Uterus (tissue), 4 donors: Measurements from ENCODE around the gene DTX4. TPM values are rescaled to one million over a fixed set of nuclear protein-coding genes. Genes with fewer than 3 reads are reported as not detected.

Experiments
- DNase-seq, 2 donors: peaks; one replicate each; pipeline ENCODE4 v3.0.0-alpha.2; 2019 to 2020
- H3K27ac ChIP-seq, 2 donors: fragments of 200-600 bp; sonication (generic); 1 replicate in 1 of 2; 2 replicates in 1 of 2; pipeline ENCODE4 v1.5.1; 2016 to 2018
- H3K27me3 ChIP-seq, 2 donors: fragments of 200-600 bp; sonication (generic); one replicate each; pipeline ENCODE4 v1.5.1; 2018 to 2019; ENCODE audit warnings: control low read depth in 1 of 2
- H3K36me3 ChIP-seq, 2 donors: fragments of 200-600 bp; sonication (generic); one replicate each; pipeline ENCODE4 v1.5.1; 2019; ENCODE audit warnings: control low read depth in 1 of 2
- H3K4me1 ChIP-seq, 2 donors: fragments of 200-600 bp; sonication (generic); one replicate each; pipeline ENCODE4 v1.5.1; 2018 to 2019; ENCODE audit warnings: control low read depth in 1 of 2
- H3K4me3 ChIP-seq, 2 donors: fragments of 200-600 bp; sonication (generic); 1 replicate in 1 of 2; 2 replicates in 1 of 2; pipeline ENCODE4 v1.5.1; 2018 to 2019; ENCODE audit warnings: mild to moderate bottlenecking in 1 of 2
- H3K9me3 ChIP-seq, 2 donors: fragments of 200-600 bp; sonication (generic); one replicate each; pipeline ENCODE4 v1.5.1; 2019; ENCODE audit warnings: control low read depth in 1 of 2
- POLR2A ChIP-seq, 2 donors: fragments of 450-650 bp; IDR thresholded peaks; one replicate each; pipeline ENCODE4 v1.6.1; 2016; ENCODE audit warnings: antibody characterized with exemption in 2 of 2, mild to moderate bottlenecking in 1 of 2, moderate library complexity in 1 of 2
- intact Hi-C: fragments of 100-400 bp; cut with DNase I; formaldehyde crosslinking; loops from one replicate; pipeline ENCODE4 v1.15.1; 2023; ENCODE audit warnings: low total_unique reads
- total RNA-seq, 4 donors: library from RNA; depleted of rRNA in 3 of 4; stranded (reverse); fragments of >200 nt in 3 of 4; gene quantifications; one replicate each; pipeline versions ENCODE4 v1.1.0 to v1.2.4, GENCODE V29; 2014 to 2023
- TF ChIP-seq, protein P1 (sequence below), 4 experiments: fragments of 200-600 bp in 2 of 4; fragments of 450-650 bp in 2 of 4; sonication (generic) in 2 of 4; IDR thresholded peaks; one replicate each; pipeline ENCODE4 v1.5.1; 2016 to 2019; ENCODE audit warnings: antibody characterized with exemption in 4 of 4, mild to moderate bottlenecking in 2 of 4, moderate library complexity in 1 of 4
- donor health status: DM: yes; HTN: yes; CAD: no.

DTX4 gene
- total RNA-seq, 4 donors from 2014 or later: 3.2 to 17.8 (median 9.2) TPM

DNA sequence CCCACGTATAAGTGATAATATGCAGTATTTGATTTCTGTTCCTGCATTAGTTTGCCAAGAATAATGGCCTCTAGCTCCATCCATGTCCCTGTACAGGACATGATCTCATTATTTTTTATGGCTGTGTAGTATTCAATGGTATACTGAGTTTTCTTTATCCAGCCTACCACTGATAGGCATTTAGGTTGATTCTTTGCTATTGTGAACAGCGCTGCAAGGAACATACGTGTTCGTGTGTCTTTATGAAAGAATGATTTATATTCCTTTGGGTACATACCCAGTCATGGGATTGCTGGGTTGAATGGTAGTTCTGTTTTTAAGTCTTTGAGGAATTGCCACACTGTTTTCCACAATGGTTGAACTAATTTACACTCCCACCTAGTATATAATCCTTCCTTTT lies 30.7 kb upstream of the DTX4 start:
- intact Hi-C loops: loop anchor here (10.0 kb wide), 1 partner anchor 566 kb away; the partner anchor contains the start of genes LPXN and ZFP91
- TF ChIP-seq, protein P1, sequence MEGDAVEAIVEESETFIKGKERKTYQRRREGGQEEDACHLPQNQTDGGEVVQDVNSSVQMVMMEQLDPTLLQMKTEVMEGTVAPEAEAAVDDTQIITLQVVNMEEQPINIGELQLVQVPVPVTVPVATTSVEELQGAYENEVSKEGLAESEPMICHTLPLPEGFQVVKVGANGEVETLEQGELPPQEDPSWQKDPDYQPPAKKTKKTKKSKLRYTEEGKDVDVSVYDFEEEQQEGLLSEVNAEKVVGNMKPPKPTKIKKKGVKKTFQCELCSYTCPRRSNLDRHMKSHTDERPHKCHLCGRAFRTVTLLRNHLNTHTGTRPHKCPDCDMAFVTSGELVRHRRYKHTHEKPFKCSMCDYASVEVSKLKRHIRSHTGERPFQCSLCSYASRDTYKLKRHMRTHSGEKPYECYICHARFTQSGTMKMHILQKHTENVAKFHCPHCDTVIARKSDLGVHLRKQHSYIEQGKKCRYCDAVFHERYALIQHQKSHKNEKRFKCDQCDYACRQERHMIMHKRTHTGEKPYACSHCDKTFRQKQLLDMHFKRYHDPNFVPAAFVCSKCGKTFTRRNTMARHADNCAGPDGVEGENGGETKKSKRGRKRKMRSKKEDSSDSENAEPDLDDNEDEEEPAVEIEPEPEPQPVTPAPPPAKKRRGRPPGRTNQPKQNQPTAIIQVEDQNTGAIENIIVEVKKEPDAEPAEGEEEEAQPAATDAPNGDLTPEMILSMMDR (IDR thresholded peaks at IDR 0.05): no peak
- no peak for TF ChIP-seq POLR2A (IDR thresholded peaks at IDR 0.05)
- Histone ChIP-seq H3K9me3 (no peaks in the 10 kb centered on the region), H3K4me3 (no peak overlapping the region), H3K27me3 (no peaks in the 10 kb centered on the region), H3K36me3 (no peaks in the 10 kb centered on the region), H3K4me1 (no peaks in the 10 kb centered on the region), H3K27ac (no peak overlapping the region)
- DNase-seq: no peak

DNA sequence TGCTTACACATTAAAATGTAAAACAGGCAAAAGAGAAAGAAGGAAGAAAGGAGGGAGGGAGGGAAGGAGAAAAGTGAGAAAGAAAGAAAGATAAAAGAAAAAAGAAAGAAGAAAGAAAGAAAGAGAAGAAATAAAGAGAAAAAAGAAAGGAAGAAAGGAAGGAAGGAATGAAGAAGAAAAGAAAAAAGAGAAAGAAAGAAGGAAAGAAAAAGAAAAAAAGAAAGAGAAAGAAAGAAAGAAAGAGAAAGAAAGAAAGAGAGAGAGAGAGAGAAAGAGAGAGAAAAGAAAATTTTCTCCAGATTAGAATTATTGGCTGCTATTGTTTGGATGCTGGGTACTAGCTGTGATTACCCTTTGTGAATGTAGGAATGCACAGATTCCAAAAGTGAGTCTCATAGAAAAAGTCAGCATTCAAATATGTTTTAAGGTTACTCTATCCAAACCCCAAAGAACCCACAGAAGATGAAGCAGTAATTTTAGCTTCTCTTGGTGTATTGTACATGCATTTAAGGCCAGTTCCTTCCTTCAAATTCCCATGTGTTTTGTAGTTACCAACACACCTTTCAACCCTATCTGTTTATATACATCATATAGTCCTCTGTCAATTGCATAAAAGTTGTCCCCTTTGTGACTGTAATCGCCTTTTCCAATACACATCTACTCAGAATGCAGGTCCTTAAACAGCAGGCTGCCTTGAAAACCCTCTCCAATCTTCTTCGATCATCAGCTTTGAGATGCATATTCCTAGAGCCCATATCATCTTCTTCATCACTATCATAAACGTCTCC lies 30.1 kb upstream of the DTX4 start:
- intact Hi-C loops: loop anchor here (10.0 kb wide), 1 partner anchor 567 kb away; the partner anchor contains the start of genes LPXN and ZFP91
- peak overlapping the region; percentile 94 to 97 for H3K27ac ChIP-seq
- peak overlapping the region; percentile 84 to 95 for H3K4me3 ChIP-seq
- H3K4me1 ChIP-seq: no peaks in the 10 kb centered on the region
- no peaks in the 10 kb centered on the region for H3K9me3 ChIP-seq
- no peaks in the 10 kb centered on the region for H3K36me3 ChIP-seq
- DNase-seq: no peak
- H3K27me3 ChIP-seq: no peaks in the 10 kb centered on the region
- no peak for TF ChIP-seq POLR2A (IDR thresholded peaks at IDR 0.05)
- TF ChIP-seq, protein P1 (IDR thresholded peaks at IDR 0.05): no peak

DNA sequence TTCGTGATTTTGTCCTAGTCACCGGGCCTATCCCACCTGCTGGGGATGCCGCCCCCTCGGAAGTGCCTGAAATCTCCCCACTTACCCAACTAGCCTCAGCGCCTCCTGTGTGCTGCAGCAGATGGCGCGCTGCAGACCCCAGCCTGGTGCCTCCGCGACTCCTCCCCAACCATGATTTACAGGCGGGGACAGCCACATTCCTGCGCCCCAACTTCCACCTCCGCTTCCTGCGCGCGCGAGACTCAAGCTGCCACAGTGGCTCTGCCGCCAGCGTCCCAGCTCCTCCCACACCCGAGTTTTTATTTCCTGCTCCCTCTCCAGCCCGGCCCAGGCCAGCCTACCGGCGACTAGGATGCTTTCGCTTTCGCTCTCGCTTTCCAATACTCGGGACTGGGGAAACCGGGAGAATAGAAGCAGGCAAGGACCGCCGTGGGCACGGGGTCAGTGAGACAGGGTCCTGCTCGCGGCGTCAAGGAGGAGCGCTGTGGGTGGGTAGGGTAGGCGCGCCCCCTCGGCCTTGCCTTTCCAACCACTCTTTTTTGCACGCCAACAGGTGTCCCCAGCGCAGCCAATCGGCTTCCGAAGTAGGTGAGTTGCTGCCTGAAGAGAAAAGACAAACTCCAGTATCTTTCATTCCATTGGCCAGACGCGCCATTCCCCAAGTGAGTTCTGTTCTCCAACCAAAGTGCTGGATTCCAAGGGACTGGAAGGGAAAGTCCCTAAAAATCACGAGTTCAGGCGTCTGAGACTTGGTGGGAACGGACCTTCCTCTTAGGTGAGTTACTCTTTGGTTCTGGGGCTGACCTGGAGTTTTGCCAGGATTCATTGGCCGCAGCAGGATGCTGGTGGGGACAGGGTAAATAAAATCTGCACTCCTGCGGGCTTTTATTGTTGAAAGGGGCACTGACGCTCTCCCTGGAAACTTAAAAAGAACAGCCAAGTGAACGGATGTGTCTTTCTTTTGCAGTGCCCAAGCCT lies 29.1 kb upstream of the DTX4 start, which contains the start of gene FAM111A:
FAM111A (plus strand) TSS at position 327 of the 978 bp plus-strand sequence. CDS start 6,017 bp downstream, outside the sequence.
- intact Hi-C loops: loop anchor here (10.0 kb wide), 1 partner anchor 568 kb away; the partner anchor contains the start of genes LPXN and ZFP91
- Histone ChIP-seq H3K9me3 (no peaks in the 10 kb centered on the region), H3K4me3 (peak within 1 kb of the TSS; percentile 84 to 95), H3K27me3 (no peaks in the 10 kb centered on the region), H3K4me1 (no peaks in the 10 kb centered on the region), H3K36me3 (no peaks in the 10 kb centered on the region), H3K27ac (peak within 1 kb of the TSS; percentile 94 to 97)
- no peak for TF ChIP-seq POLR2A (IDR thresholded peaks at IDR 0.05)
- TF ChIP-seq, protein P1 (IDR thresholded peaks at IDR 0.05): peak in 1 of 4 experiments; percentile 28
- DNase-seq: peak; percentile 85 to 87

DNA sequence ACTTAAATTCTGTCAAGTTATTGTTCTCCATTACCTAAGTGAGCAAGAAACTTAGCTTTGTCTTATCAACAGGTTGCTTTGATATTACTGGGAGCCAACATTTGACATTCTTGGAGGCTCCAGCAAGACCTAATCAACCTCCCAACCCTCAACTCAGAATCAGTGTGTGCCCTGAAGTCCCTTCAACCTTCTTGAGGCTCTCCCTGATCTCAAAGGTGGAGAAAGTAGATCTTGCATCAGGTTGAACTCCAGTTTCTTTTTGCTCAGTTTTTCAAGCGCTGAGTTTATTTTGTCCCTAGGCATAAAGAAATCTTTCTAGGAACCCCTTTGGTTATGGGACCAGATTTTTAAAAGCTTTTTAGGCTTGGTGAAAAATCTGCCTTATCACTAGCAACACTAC lies 27.8 kb upstream of the DTX4 start:
- H3K9me3 ChIP-seq: no peaks in the 10 kb centered on the region
- H3K4me3 ChIP-seq: peak overlapping the region; percentile 28 to 95
- H3K36me3 ChIP-seq: no peaks in the 10 kb centered on the region
- intact Hi-C loops: loop anchor here (10.0 kb wide), 1 partner anchor 569 kb away; the partner anchor contains the start of genes LPXN and ZFP91
- TF ChIP-seq POLR2A (IDR thresholded peaks at IDR 0.05): no peak
- TF ChIP-seq, protein P1 (IDR thresholded peaks at IDR 0.05): no peak
- no peak for DNase-seq
- no peaks in the 10 kb centered on the region for H3K27me3 ChIP-seq
- peak overlapping the region; percentile 94 to 97 for H3K27ac ChIP-seq
- no peaks in the 10 kb centered on the region for H3K4me1 ChIP-seq
